T-helper 2 cell treated with Interferon-gamma antibody and Interleukin-4, amounts not matched to agents 5 μg/mL and 100 μg/mL, for 36 hours (primary cell): ENCODE data around the gene GPRIN1.

Source experiments
- DNase-seq: peaks from one replicate; pipeline ENCODE4 v3.0.0; 2021; ENCODE audit warnings: low spot score
- H3K27ac Mint-ChIP-seq: one replicate; pipeline ENCODE4 v1.8.0; 2021; ENCODE audit warnings: mild to moderate bottlenecking, mixed read lengths
- H3K27me3 Mint-ChIP-seq: one replicate; pipeline ENCODE4 v1.8.0; 2021; ENCODE audit warnings: low read depth, mixed read lengths
- H3K36me3 Mint-ChIP-seq: one replicate; pipeline ENCODE4 v1.8.0; 2021; ENCODE audit warnings: low read depth, mixed read lengths
- H3K4me1 Mint-ChIP-seq: one replicate; pipeline ENCODE4 v1.8.0; 2021; ENCODE audit warnings: low read depth, mixed read lengths
- H3K4me3 Mint-ChIP-seq: one replicate; pipeline ENCODE4 v1.8.0; 2022; ENCODE audit warnings: mild to moderate bottlenecking, moderate library complexity, mixed read lengths
- H3K9me3 Mint-ChIP-seq: one replicate; pipeline ENCODE4 v1.8.0; 2021; ENCODE audit warnings: mixed read lengths

GPRIN1 gene

GRCh38 chr5:176647030-176647842, 37.3 kb upstream of the GPRIN1 start, which contains the start of gene TSPAN17:
Gene TSPAN17, plus strand, starts transcription at chr5:176647484. Its CDS starts 132 bp downstream, at chr5:176647616.
- no peaks in the 10 kb centered on the region for H3K9me3 Mint-ChIP-seq
- peak within 1 kb of the TSS; percentile 86 for H3K27ac Mint-ChIP-seq
- H3K4me1 Mint-ChIP-seq: peaks cover 32% of the 10 kb centered on the region
- H3K4me3 Mint-ChIP-seq: peak within 1 kb of the TSS; percentile 89
- no peaks in the 10 kb centered on the region for H3K27me3 Mint-ChIP-seq
- peaks cover 2% of the 10 kb centered on the region for H3K36me3 Mint-ChIP-seq
- DNase-seq: peak; percentile 100

- no peaks in the 10 kb centered on the region for H3K9me3 Mint-ChIP-seq
- H3K4me3 Mint-ChIP-seq: peak overlapping the region; percentile 89
- peaks cover 2% of the 10 kb centered on the region for H3K36me3 Mint-ChIP-seq
- peak overlapping the region; percentile 86 for H3K27ac Mint-ChIP-seq
- DNase-seq: no peak
- H3K4me1 Mint-ChIP-seq: peaks cover 32% of the 10 kb centered on the region
- no peaks in the 10 kb centered on the region for H3K27me3 Mint-ChIP-seq
Measured at GRCh38 chr5:176646707-176647029, 36.7 kb upstream of the GPRIN1 start.

- H3K36me3 Mint-ChIP-seq: peaks cover 2% of the 10 kb centered on the region
- no peaks in the 10 kb centered on the region for H3K9me3 Mint-ChIP-seq
- H3K27me3 Mint-ChIP-seq: no peaks in the 10 kb centered on the region
- peaks cover 32% of the 10 kb centered on the region for H3K4me1 Mint-ChIP-seq
- DNase-seq: no peak
- peak overlapping the region; percentile 89 for H3K4me3 Mint-ChIP-seq
- H3K27ac Mint-ChIP-seq: peak overlapping the region; percentile 86
Measured at GRCh38 chr5:176646049-176646706, 36.2 kb upstream of the GPRIN1 start.

- peaks cover 24% of the 10 kb centered on the region for H3K4me1 Mint-ChIP-seq
- no peaks in the 10 kb centered on the region for H3K9me3 Mint-ChIP-seq
- no peak overlapping the region for H3K27ac Mint-ChIP-seq
- H3K27me3 Mint-ChIP-seq: no peaks in the 10 kb centered on the region
- H3K36me3 Mint-ChIP-seq: peaks cover 2% of the 10 kb centered on the region
- DNase-seq: no peak
- H3K4me3 Mint-ChIP-seq: peak overlapping the region; percentile 46
Measured at GRCh38 chr5:176644878-176645670, 35.1 kb upstream of the GPRIN1 start.

GRCh38 chr5:176644294-176644693, 34.3 kb upstream of the GPRIN1 start:
- peaks cover 2% of the 10 kb centered on the region for H3K36me3 Mint-ChIP-seq
- no peaks in the 10 kb centered on the region for H3K27me3 Mint-ChIP-seq
- no peak for DNase-seq
- no peaks in the 10 kb centered on the region for H3K9me3 Mint-ChIP-seq
- peaks cover 19% of the 10 kb centered on the region for H3K4me1 Mint-ChIP-seq
- H3K27ac Mint-ChIP-seq: no peak overlapping the region
- no peak overlapping the region for H3K4me3 Mint-ChIP-seq

- no peak for DNase-seq
- no peaks in the 10 kb centered on the region for H3K36me3 Mint-ChIP-seq
- H3K27ac Mint-ChIP-seq: no peak overlapping the region
- peaks cover 2% of the 10 kb centered on the region for H3K27me3 Mint-ChIP-seq
- H3K9me3 Mint-ChIP-seq: no peaks in the 10 kb centered on the region
- H3K4me1 Mint-ChIP-seq: peaks cover 13% of the 10 kb centered on the region
- H3K4me3 Mint-ChIP-seq: no peak overlapping the region
Measured at GRCh38 chr5:176643491-176644219, 33.7 kb upstream of the GPRIN1 start.

GRCh38 chr5:176642675-176643490, 32.9 kb upstream of the GPRIN1 start:
- no peak overlapping the region for H3K27ac Mint-ChIP-seq
- DNase-seq: no peak
- peaks cover 3% of the 10 kb centered on the region for H3K27me3 Mint-ChIP-seq
- no peaks in the 10 kb centered on the region for H3K36me3 Mint-ChIP-seq
- H3K4me1 Mint-ChIP-seq: peaks cover 9% of the 10 kb centered on the region
- no peaks in the 10 kb centered on the region for H3K9me3 Mint-ChIP-seq
- H3K4me3 Mint-ChIP-seq: no peak overlapping the region

- DNase-seq: no peak
- Mint-ChIP-seq H3K9me3 (no peaks in the 10 kb centered on the region), H3K4me3 (no peak overlapping the region), H3K4me1 (no peaks in the 10 kb centered on the region), H3K27ac (no peak overlapping the region), H3K27me3 (peaks cover 14% of the 10 kb centered on the region), H3K36me3 (no peaks in the 10 kb centered on the region)
Measured at GRCh38 chr5:176640616-176641015, 30.7 kb upstream of the GPRIN1 start.

GRCh38 chr5:176639981-176640380, 30.0 kb upstream of the GPRIN1 start:
- no peak overlapping the region for H3K27ac Mint-ChIP-seq
- H3K4me1 Mint-ChIP-seq: no peaks in the 10 kb centered on the region
- no peaks in the 10 kb centered on the region for H3K9me3 Mint-ChIP-seq
- H3K4me3 Mint-ChIP-seq: no peak overlapping the region
- DNase-seq: no peak
- H3K27me3 Mint-ChIP-seq: peaks cover 20% of the 10 kb centered on the region
- no peaks in the 10 kb centered on the region for H3K36me3 Mint-ChIP-seq

- Mint-ChIP-seq H3K27me3 (peaks cover 25% of the 10 kb centered on the region), H3K36me3 (no peaks in the 10 kb centered on the region), H3K9me3 (no peaks in the 10 kb centered on the region), H3K4me3 (no peak overlapping the region), H3K27ac (no peak overlapping the region), H3K4me1 (no peaks in the 10 kb centered on the region)
- no peak for DNase-seq
Measured at GRCh38 chr5:176639208-176639607, 29.3 kb upstream of the GPRIN1 start.

GRCh38 chr5:176638437-176638836, 28.5 kb upstream of the GPRIN1 start:
- Mint-ChIP-seq H3K9me3 (no peaks in the 10 kb centered on the region), H3K36me3 (no peaks in the 10 kb centered on the region), H3K27ac (no peak overlapping the region), H3K27me3 (peaks cover 33% of the 10 kb centered on the region), H3K4me3 (no peak overlapping the region), H3K4me1 (peaks cover 4% of the 10 kb centered on the region)
- DNase-seq: no peak

GRCh38 chr5:176637556-176637955, 27.6 kb upstream of the GPRIN1 start:
- Mint-ChIP-seq H3K36me3 (no peaks in the 10 kb centered on the region), H3K27me3 (peaks cover 39% of the 10 kb centered on the region), H3K4me3 (no peak overlapping the region), H3K27ac (no peak overlapping the region), H3K9me3 (no peaks in the 10 kb centered on the region), H3K4me1 (peaks cover 4% of the 10 kb centered on the region)
- no peak for DNase-seq

GRCh38 chr5:176636426-176636825, 26.5 kb upstream of the GPRIN1 start:
- Mint-ChIP-seq H3K27ac (no peak overlapping the region), H3K27me3 (peaks cover 51% of the 10 kb centered on the region), H3K9me3 (no peaks in the 10 kb centered on the region), H3K4me3 (no peak overlapping the region), H3K4me1 (peaks cover 4% of the 10 kb centered on the region), H3K36me3 (no peaks in the 10 kb centered on the region)
- no peak for DNase-seq
